HG03025 (cell line): ENCODE data around the gene VWF.
"Not testable (repeated sequence)": the region's sequence is repeated elsewhere in the genome, so short reads cannot be mapped to it uniquely, and the experiment has no call there.

ENCODE experiments used
- ATAC-seq: cut with Tn5 transposase; IDR thresholded peaks from one replicate; pipeline ENCODE4 v1.9.1; 2021; ENCODE audit warnings: mild to moderate bottlenecking, moderate library complexity; ENCODE audit not compliant: unreplicated experiment, low FRiP score

VWF gene

GRCh38 chr12:6110006-6110405 lies 14.5 kb downstream of the VWF start:
- ATAC-seq = no peak

- no peak for ATAC-seq
These were observed 18.3 kb downstream of the VWF start for GRCh38 chr12:6106218-6106617.

- ATAC-seq = no peak
These were observed 19.6 kb downstream of the VWF start for GRCh38 chr12:6104842-6105241.

- ATAC-seq = no peak
These were observed 20.4 kb downstream of the VWF start for GRCh38 chr12:6104027-6104426.

- not testable (repeated sequence) for ATAC-seq
These were observed 22.4 kb downstream of the VWF start for GRCh38 chr12:6102021-6102420.

GRCh38 chr12:6099316-6099715 lies 25.2 kb downstream of the VWF start:
- no peak for ATAC-seq

- ATAC-seq = no peak
These were observed 27.1 kb downstream of the VWF start for GRCh38 chr12:6097411-6097810.

GRCh38 chr12:6096527-6096926 lies 27.9 kb downstream of the VWF start:
- no peak for ATAC-seq

GRCh38 chr12:6095269-6095668 lies 29.2 kb downstream of the VWF start:
- ATAC-seq = no peak

- ATAC-seq = no peak
These were observed 30.7 kb downstream of the VWF start for GRCh38 chr12:6093764-6094163.

GRCh38 chr12:6092784-6093722 lies 31.4 kb downstream of the VWF start:
- no peak for ATAC-seq

- no peak for ATAC-seq
These were observed 32.5 kb downstream of the VWF start for GRCh38 chr12:6091786-6092566.

- no peak for ATAC-seq
These were observed 33.7 kb downstream of the VWF start for GRCh38 chr12:6090803-6091202.

- no peak for ATAC-seq
These were observed 35.3 kb downstream of the VWF start for GRCh38 chr12:6088921-6089747.

GRCh38 chr12:6086316-6086715 lies 38.2 kb downstream of the VWF start:
- ATAC-seq = no peak

GRCh38 chr12:6085841-6086240 lies 38.6 kb downstream of the VWF start:
- ATAC-seq = no peak

GRCh38 chr12:6084969-6085450 lies 39.5 kb downstream of the VWF start:
- no peak for ATAC-seq

- no peak for ATAC-seq
These were observed 40.1 kb downstream of the VWF start for GRCh38 chr12:6084261-6084968.

GRCh38 chr12:6083601-6084000 lies 40.9 kb downstream of the VWF start:
- ATAC-seq = no peak

- no peak for ATAC-seq
These were observed 41.9 kb downstream of the VWF start for GRCh38 chr12:6082613-6083012.
